ENCODE data around the gene FAM163B.

The FAM163B gene

DNA sequence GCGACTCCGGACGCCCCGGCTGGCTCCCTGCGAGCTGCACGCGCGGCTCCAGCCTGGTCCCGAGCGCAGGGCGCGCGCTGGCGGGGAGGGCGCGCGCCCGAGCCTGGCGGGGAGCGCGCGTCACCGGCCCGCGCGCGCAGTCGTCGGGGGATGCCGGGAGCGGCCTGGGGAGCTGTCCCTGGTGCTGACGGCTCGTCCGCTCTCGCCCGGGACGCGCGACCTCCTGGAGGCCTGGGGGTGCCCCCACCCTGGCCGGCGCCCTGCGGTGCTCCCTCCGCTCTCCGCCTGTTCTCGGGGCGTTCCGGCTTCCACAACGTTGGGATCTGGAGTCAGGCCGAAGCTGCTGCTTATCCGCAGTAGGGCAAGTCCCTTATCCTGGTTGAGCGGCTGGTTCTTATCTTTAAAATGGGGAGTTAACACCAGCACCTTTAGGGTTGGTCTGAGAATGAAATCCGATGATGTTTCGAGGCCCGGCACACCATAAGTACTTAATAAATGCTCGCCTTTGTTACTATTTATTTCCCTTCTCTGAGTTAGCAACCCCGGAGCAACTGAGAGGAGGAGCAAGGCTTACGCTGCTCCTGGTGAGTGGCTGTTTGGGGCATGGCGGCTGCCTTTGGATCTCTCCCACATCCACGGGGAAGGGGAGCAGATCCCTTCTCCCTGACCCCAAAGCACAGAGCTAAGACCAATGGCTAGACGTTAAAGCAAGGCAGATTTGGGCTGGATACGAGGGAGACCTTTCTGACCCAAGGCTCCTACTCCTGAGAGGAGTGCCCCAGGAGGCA is at the start of gene FAM163B:
Gene FAM163B (minus strand): TSS at position 79 of the 788 bp plus-strand sequence. CDS start 29,166 bp downstream, outside the sequence.
- DNase-seq, result no peak

DNA sequence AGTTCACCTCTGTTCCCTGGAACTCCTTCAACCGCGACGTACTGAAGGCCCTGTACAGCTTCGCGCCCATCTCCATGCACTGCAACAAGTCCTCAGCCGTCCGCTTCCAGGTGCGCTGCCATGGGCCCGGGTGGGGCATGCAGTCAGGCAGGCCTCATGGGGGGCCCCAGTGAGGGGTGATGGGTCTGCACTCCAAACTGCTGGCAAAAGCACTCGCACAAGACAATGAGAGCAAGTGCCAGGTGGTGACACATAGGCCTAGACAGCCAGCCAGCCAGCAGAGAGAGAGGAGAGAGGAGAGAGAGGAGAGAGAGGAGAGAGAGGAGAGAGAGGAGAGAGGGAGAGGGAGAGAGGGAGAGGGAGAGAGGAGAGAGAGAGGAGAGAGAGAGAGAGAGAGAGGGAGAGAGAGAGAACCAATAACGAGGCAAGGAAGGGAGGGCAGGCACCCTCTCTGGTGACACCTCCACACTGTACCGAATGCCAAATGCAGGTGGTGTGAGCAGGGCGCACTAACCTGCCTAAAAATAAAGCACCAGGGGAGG is 48.0 kb upstream of the FAM163B start:
- peak; percentile 78 for DNase-seq

DNA sequence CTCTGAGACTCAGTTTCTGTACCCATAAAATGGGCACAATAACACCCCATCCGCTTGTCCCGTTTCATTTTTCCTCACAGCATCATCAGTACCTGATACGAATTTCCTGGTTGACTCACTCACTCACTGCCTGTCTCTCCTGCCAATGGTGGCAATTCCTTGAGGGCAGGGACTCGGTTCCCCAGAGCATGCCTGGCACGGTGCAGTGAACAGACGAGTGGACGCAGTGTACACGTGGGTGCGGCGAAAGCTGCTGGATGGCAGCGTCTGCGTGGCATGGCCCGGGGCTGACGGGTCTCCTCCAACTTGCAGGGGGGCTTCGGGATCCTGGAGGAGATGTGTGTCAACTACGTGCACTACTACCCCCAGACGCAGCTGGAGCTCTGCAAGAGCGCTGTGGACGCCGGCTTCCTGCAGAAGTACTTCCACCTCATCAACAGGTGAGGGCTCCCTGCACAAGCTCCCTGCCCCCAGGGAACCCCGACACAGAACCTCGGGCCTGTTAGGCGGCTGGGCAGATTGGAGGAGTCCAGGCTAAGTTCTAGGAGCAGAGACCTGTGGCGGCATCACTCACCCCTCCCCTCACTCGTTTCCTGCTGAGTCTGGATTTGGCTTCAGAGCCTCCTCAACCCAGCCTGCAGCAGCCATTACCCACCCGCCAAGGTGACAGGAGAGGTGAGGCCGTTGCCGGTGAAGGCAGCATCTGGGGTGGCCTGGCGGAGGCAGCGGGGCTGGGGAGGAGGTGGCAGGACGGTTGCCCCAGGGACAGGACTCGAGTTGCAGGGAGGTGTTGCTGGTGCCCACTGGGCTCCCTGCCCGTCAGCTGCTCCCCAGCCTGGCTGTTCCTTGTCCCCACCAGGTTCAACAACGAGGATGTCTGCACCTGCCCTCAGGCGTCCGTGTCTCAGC is 47.3 kb upstream of the FAM163B start:
- DNase-seq, result no peak

DNA sequence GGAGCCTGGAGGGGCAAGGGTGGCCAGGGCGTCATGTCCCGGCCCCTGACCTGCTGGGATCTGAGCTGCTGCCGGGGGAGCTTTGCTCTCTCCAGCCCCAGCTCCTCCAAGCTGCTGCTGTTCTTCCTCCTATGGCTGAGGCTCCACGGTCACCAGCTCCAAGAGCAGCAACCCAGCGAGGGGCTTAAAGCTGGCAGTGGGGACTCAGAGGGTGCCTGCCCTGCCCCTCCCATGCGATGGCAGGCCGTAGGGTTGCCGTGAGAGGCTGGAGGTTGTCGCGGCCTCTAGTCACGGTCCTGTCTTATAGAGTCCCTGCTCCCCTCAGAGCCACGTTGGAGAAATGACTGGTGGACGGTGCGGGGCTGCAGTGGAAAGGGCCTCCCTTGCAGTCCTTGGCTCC is 46.5 kb upstream of the FAM163B start:
- no peak for DNase-seq

DNA sequence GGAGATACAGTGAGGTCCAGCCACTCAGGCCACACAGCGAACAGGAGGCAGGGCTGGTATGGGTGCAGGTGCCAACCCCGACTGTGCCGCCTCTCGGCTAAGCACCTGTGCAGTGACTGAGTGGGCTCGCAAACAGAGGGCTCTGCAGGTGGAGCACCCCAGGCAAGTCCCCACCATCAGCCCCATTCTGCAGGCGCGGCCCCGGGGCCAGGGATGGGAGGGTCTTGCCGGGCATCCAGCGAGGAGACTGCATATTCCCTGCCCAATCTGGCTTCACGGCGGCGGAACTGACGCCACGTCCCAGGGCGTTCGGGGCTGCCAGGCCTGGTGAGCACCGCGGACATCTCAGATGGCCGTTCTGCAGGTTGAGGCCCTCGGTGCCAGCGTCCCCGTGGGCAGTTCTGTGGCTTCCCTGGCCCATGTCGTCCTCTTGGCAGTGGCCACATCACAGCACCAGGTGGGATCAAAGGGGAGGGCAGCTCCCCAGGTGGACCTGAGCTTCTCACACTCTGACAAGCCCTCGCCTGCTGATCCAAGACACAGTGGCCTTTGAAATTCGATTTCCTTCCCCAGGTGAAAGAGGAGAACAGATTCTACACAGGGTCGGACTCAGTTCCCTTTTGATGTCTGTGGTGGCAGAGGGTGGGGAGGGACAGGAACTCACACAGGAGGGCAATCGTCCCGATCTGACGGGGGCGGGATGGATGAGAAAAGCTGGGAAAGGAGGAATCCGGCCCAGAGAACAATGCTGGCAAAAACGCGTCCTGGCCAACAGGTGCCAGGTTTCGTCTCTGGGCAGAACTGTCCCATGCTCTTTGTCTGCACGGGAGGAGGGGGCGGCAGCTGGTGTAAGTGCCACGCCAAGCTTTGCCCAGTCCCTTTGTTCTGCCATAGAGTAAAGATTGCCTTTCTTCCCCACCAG is 45.8 kb upstream of the FAM163B start:
- no peak for DNase-seq

DNA sequence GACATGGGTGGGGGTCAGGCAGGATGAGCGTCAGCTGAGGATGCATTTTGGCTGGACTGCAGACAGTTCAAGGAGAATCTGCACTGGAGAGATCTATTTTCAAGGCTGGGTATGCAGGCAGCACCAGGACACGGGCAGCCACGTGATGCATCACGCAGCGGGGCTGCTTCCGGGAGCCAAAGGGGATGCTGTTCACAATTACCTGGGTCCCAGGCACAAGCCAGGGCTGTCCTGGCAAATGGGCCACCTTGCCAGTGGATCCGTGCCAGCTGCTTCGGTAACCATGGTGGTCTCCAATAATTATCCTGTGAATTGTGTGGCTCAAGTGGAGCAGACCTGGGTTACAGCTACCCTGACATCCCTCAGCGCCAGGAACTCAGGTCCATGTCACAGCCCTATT is 44.4 kb upstream of the FAM163B start:
- DNase-seq, result no peak

DNA sequence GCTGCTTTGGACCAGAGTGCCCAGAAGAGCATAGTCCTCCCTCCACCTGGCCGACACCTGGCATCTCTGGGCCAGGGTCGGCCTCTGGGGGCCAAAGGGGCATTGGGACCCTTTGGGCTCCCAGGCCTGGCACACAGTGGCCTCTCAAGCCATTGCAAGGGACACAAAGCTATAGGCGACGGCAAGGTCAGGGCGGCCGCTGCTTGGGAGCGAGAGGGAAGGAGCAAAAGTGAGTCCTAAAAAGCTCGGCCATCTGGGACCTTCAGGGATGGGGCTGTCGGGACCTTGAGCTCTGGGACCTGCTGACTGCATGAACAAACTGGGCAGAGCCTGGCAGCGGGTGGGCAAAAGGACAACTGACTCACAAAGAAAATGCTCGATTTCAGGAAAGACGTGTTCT is 40.8 kb upstream of the FAM163B start:
- no peak for DNase-seq

DNA sequence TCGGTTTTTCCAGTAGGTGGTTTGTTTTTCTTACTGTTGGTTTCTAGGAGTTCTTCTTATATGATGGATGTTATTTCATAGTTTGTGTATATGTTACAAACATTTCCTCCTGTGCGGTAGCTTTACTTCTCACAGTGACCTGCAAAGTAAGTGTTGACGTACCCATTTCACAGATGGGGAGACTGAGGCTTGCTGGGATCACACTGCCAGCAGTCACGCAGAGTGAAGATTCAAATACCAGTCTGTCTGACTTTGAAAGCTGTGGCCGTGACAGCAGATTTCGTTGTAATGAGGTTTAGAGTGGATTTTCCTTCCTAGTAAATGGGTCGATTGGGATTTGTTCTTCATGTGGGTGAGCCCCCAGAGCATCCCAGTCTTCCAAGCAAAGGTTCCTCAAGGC is 40.0 kb upstream of the FAM163B start:
- DNase-seq, result no peak

DNA sequence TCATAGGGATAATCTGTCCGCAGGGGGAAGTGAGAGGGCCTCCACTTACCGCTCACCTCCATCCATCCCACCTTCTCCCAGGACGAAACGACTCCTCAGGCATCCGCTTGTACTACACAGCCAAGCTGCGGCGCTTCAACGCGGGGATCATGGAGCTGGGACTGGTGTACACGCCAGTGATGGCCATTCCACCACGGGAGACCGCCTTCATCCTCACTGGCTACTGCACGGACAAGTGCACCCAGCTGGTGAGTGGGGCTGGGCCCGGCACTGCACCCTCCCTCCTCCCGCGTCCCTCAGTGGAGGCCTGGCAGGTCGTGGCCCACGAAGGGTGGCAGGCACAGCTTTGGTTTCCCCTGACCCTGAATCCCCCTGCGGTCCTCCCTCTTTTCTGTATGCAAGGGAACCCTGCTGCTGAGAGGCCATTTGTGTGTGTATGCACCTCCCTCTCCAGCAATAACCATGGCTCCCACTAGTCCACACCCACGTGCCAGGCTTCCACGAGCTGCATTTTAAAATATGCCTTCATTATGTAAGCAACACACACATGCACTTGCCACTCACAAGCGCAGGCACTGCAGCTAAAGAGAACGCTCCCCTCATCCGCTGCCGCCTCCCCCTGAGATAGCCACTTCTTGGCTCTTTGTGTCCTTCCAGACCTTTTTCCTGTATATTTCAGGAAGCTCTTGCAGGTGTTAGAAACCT is 38.7 kb upstream of the FAM163B start:
- no peak for DNase-seq

DNA sequence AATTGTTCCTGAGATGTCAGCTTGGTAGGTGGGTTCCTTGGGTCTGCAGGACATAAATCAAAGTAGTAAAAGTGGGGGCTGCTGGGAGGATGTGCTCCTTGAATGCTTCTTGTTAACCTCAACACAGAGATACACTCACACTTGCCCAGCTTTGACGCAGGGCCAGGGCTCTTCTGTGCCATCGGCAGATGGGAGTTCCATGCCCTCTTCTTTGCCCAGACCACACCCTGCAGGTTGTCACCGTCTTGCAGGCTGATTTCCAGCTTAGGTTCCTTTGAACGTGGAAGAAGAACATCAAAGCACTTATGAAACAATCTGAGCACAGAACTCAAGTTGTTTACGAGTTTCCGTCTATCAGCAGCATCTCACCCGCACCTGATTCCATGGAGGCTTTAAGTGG is 38.0 kb upstream of the FAM163B start:
- no peak for DNase-seq

DNA sequence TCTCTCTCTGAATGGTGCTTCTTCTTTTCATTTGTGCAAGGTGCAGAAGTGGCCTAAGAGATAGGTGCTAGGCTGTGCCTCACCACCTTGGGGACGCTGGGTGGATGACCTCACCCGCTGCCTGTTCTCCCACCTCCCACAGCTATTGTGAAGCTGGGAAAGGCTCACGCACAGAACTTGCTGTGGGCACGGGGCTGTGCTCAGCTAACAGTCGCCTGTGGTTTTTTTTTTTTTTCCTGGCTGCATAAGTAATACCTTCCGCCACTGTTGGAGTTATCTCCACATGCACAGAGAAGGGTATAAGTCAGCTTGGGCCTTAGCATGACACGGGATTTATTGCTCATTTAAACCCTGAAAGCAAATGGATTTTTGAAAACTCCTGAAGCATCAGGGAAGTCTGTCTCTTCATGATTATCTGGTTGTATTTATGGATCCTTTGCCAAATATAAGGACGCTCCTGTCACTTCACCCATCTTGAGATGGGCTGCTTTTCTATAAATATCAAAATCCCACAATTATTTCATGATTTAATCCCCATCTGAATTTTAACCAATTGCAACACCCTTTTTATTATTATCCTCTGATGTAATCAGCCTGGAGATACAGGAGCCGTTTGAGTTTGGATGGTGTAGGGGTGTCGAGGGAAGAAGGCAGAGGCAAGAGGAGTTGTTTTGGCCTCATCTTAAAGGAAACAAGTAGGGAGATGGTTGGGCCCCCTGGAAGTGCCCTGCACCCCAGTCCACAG is 36.0 kb upstream of the FAM163B start:
- DNase-seq, result no peak

DNA sequence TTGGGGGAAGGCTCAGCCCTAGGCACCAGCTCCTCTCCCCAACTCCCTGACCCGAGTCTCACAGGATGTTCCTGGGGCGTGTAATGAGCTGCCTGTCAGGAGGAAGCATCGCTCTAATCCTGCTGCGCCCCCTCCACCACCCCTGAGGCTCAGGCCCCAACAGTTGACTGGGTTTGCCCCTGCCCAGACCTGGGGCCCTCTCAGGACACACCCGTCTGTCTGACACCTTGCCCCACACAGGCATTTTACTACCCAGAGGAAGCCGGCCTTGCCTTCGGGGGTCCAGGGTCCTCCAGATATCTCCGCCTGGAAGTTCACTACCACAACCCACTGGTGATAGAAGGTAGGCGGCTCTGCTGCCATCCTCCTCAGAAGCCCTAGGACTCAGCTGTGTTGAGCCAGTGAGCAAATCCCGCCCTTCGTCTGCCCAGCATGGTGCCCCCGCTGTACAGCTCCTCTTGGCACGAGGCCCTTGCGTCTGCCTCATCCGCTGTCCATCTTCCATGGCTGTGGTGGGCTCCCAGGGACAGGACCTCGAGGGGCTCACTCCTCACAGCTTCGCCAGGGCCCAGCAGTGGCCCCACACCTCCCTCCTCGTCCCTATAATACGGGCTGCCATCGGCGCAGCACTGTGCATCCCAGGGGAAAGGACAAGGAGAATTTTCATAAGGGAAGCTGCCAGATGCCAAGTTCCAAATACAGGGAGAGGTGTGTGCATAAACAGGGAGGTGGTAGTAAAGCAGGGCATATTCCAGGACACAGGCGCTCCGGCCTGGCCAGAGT is 35.0 kb upstream of the FAM163B start:
- DNase-seq, result no peak

DNA sequence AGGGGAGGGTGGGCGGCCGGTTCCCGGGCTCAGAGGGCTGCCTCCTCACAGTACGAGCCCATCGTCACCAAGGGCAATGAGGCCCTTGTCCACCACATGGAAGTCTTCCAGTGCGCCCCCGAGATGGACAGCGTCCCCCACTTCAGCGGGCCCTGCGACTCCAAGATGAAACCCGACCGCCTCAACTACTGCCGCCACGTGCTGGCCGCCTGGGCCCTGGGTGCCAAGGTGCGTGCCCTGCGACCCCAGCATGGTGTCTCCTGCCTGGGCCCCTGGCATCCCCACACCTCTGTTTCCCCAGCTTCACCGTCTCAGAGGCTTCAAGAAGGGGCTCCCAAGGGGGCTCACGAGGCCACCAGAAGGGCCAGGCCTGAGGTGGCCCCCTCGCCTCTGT is 34.2 kb upstream of the FAM163B start:
- DNase-seq, result no peak

DNA sequence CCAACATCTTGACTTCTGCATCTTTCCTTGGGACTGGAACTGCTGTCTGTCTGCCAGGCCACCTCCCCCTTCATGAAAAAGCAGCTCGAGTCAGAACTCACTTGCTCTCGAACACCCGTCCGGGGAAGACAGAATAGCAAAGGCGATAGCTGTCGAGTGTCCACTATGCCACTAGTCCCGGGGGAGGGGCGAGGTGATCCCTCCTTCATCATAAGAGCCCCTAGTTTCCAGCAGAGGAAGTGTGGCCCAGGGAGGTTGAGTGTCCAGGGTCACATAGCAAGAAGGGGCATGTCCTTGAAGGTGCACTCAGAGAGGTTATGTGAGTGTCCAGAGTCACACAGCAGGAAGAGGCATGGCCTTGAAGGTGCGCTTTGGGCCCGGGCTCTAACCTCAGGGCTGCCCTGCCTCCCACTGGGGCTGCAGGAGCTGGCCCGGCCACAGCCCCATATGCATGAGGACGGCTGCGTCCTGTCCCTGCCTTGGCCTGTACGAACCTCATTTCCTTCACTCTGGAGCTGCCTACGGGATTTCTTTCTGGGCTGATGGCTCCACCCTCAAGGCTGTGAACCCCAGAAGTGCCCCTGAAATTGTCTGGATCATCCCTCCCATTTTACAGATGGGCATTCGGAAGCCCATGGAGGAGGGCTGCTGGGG is 33.6 kb upstream of the FAM163B start:
- no peak for DNase-seq

DNA sequence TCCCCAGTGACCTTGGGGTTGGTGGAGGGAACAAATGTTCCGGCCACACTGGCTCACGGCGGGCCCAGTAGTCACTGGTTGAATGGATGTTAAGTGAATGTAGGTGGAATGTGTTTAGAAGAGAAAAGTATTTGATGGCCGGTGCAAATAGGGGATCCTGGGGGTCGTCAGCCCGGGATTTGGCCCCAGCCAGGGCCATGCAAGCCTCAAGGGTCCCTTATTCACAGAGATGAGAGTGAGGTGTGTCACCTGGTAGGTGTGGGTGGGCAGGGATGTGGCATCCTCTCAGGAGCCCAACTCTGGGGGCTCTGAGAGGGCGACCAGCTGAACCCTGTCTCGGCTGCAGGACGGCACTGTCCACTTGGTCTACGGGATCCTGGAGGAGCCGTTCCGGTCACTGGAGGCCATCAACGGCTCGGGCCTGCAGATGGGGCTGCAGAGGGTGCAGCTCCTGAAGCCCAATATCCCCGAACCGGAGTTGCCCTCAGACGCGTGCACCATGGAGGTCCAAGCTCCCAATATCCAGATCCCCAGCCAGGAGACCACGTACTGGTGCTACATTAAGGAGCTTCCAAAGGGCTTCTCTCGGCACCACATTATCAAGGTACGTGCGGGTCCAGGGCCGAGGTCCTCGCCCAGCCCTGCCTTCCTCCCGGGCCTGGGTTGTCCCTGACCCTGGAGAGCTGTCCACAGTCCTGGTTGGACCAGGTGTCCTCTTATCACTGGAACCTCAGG is 32.8 kb upstream of the FAM163B start:
- no peak for DNase-seq

DNA sequence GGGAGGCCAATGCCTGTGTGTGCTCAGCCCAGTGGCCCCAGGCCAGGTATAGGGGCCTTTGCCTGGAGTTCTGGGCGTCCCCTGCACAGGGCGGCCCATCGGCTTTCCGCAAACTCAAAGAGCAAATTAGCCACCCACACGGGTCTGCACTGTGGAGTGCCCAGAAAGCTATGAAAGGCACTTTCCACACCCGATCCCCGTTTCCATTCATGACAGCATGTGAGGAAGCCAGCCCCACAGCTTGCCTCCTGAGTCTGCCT is 32.1 kb upstream of the FAM163B start:
- DNase-seq, result no peak

DNA sequence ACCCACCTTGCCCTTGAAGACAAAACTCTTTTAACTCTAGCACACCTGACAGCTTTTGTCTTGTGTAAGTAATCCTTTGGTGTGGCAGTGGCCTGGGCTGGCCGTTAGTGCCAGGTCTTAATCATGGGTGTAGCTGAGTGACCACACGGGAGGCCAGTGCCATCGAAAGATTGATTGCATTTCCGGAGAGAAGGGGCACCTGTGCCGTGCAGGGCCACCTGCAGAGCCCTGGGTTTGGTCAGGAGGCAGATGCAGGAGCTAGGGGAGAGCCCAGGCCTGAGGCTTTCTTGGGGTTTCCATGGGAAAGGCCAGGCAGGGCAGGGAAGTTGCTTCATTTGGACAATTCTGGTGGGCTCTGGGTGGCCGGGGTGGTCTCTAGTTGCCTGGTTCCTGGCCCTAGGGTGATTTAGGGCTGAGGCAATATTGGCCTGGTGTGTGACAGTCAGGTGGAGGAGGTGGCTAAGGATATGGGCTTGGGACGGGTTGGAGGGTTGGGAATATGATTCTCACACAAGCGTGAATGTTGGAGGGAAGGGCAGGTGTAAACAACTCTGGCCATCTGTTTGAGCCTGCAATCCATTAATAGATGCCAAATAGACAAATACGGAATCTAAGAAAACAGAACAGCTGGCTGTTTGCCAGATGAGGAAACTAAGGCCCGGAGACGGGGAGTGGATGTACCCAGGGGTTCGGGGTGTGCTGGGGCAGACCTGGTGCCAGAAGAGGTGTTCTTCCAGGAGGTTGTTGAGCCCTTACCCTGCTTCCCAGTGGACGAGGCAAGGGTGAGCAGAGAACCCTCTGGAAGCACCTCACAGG is 31.6 kb upstream of the FAM163B start:
- DNase-seq, result no peak

DNA sequence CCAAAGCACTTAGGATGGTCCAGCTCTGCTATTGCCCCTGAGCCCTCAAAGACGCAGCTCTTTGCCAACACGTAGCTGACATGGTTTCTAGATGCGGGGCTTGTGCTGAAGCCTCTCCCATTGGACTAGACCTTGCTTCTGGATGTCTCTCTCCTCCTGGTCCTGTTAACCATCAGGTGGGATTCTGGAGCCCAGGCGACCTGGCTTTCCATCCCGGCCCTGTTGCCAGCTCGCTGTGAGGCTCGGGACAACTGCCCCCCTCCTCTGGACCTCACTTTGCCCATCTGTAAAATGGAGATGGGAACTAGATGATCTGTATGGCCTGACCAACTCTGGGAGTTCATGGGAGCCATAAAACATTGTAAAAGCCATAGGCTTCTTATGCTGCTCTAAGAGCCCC is 31.0 kb upstream of the FAM163B start:
- DNase-seq, result no peak

DNA sequence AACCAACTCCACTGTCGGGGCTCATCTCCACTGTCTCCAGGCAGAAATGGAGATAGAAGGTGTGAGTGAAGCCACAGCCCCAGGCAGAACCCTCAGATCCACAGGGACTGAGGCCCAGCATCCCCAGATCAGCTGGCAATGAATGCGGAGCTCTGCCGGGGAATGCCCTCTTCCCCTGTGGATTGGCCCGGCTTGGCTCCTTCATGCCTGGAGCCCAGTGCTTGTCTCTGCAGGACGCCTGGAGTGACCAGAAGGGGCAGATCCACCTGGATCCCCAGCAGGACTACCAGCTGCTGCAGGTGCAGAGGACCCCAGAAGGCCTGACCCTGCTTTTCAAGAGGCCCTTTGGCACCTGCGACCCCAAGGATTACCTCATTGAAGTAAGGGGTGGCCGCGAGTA is 30.4 kb upstream of the FAM163B start:
- no peak for DNase-seq

Data from NCI-H2029 treated with DMSO at 0.1 percent for 48 hours (cell line).